ENCODE results near the gene PPP1R1B.

DNA sequence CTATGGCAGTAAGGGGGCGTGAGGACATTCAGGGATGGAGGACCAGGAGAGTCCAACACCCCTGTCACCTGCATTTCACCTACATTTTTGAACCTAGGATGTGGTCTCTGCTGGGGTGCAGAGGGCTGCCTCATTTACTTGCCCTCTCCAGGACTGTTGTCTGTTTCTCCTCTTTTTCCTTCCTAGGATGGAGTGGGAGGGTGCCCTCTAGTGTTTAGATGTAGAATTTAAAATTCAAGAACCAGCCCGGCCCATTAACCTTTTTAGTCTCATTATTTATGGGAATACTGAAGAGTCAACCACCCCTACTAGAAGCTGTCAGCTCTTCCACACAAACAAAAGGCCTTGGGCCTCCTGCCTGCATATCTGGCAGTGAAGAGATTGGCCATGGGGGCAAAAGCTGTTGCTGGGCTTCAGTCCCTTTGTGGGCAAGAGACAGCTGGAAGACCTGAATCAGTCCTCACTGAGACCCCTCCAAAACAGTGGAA is 7.7 kb downstream of the PPP1R1B start:
- no peak for TF ChIP-seq POLR2A (IDR thresholded peaks at IDR 0.05)
- TF ChIP-seq, protein P1, sequence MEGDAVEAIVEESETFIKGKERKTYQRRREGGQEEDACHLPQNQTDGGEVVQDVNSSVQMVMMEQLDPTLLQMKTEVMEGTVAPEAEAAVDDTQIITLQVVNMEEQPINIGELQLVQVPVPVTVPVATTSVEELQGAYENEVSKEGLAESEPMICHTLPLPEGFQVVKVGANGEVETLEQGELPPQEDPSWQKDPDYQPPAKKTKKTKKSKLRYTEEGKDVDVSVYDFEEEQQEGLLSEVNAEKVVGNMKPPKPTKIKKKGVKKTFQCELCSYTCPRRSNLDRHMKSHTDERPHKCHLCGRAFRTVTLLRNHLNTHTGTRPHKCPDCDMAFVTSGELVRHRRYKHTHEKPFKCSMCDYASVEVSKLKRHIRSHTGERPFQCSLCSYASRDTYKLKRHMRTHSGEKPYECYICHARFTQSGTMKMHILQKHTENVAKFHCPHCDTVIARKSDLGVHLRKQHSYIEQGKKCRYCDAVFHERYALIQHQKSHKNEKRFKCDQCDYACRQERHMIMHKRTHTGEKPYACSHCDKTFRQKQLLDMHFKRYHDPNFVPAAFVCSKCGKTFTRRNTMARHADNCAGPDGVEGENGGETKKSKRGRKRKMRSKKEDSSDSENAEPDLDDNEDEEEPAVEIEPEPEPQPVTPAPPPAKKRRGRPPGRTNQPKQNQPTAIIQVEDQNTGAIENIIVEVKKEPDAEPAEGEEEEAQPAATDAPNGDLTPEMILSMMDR (IDR thresholded peaks at IDR 0.05) = peak; percentile 65 to 76 (median 73)

Data from testis (tissue), 2 donors.